Measurements from ENCODE around the gene EMX1. TPM values are rescaled to one million over a fixed set of nuclear protein-coding genes. Genes with fewer than 3 reads are reported as not detected.

EMX1 gene
- total and polyA plus RNA-seq, 2 of the 13 experiments (the other 11 are each of a cell fraction or from before 2014, with no cell fraction given): 0.62 to 4.9 TPM

- TF ChIP-seq GPN1 (CRISPR knock-in tag; IDR thresholded peaks at IDR 0.05; ENCODE audit: borderline replicate concordance): no peak
- TF ChIP-seq ZNF781 (CRISPR knock-in tag; IDR thresholded peaks at IDR 0.05; ENCODE audit: borderline replicate concordance, not compliant biosample characterization): no peak
- no peak for TF ChIP-seq REST (IDR thresholded peaks at IDR 0.05; ENCODE audit: borderline replicate concordance in 1 of 2, low read depth in 1 of 2, low read length in 2 of 2)
- TF ChIP-seq SP2 (CRISPR knock-in tag; IDR thresholded peaks at IDR 0.05): no peak
- TF ChIP-seq ZFP36L2 (CRISPR knock-in tag; IDR thresholded peaks at IDR 0.05): no peak
- no peak for TF ChIP-seq ZNF18 (CRISPR knock-in tag; IDR thresholded peaks at IDR 0.05; ENCODE audit: insufficient replicate concordance)
- TF ChIP-seq SMARCE1 (IDR thresholded peaks at IDR 0.05; ENCODE audit: borderline replicate concordance): no peak
- TF ChIP-seq PCBP2 (optimal IDR thresholded peaks at IDR 0.05; ENCODE audit: low read depth, low read length, poor library complexity, severe bottlenecking): no peak
- TF ChIP-seq ZBTB7B (CRISPR knock-in tag; IDR thresholded peaks at IDR 0.05): no peak
- TF ChIP-seq ZNF17 (CRISPR knock-in tag; IDR thresholded peaks at IDR 0.05): no peak
- no peak for TF ChIP-seq GPBP1L1 (CRISPR knock-in tag; IDR thresholded peaks at IDR 0.05)
- TF ChIP-seq ZNF530 (CRISPR knock-in tag; IDR thresholded peaks at IDR 0.05; ENCODE audit: low read depth): no peak
- TF ChIP-seq NFAT5 (CRISPR knock-in tag; IDR thresholded peaks at IDR 0.05): peak; percentile 27; the same call in 1 of the 2 replicates
- no peak for TF ChIP-seq POGK (CRISPR knock-in tag; conservative IDR thresholded peaks at IDR 0.05)
- TF ChIP-seq SIN3B (IDR thresholded peaks at IDR 0.05; ENCODE audit: low read length): no peak
Observed at GRCh38 chr2:72915320-72915906, 1.9 kb upstream of the EMX1 start (continued).

All from HepG2 (cell line).